ENCODE results near the gene GNL3. TPM values are rescaled to one million over a fixed set of nuclear protein-coding genes. Genes with fewer than 3 reads are reported as not detected.

GNL3 gene
- total and polyA plus RNA-seq, 12 donors: 23.5 to 229 (median 65.1) TPM

DNA sequence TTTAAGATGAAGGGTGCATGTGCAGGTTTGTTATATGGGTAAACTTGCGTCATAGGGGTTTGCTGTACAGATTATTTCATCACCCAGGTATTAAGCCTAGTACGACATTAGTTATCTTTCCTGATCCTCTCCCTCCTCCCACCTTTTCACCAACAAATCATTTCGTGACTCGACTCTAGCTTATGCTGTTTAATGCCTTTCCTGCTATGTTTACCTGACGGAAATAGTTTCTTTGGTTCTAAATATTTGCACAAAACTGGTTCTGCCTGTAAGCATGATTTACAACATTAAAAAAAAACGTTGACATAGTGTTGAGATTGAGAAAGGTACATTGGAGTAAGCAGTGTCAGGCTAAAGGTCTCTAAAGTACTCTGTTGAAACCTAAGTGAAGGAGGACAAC, 2.4 kb downstream of the GNL3 start:
- no peak for DNase-seq
- no peak overlapping the region for H3K4me3 ChIP-seq
- H3K9me3 ChIP-seq (replicated peaks in 1 of 3): no peaks in the 10 kb centered on the region
- WGBS, 4 donors: 70 to 77% (median 75%) methylated on average over 6 of the region's 6 CpGs
- no peaks in the 10 kb centered on the region for H3K27me3 ChIP-seq
- H3K36me3 ChIP-seq (replicated peaks in 1 of 2): peaks cover 0 to 63% of the 10 kb centered on the region in 2 donors
- H3K4me1 ChIP-seq (replicated peaks in 1 of 2): peaks cover 23 to 28% of the 10 kb centered on the region in 2 donors
- H3K27ac ChIP-seq: peak overlapping the region in 1 of 5 donors; percentile 15
- no peak for TF ChIP-seq POLR2A (IDR thresholded peaks at IDR 0.05)
- TF ChIP-seq, protein P1, sequence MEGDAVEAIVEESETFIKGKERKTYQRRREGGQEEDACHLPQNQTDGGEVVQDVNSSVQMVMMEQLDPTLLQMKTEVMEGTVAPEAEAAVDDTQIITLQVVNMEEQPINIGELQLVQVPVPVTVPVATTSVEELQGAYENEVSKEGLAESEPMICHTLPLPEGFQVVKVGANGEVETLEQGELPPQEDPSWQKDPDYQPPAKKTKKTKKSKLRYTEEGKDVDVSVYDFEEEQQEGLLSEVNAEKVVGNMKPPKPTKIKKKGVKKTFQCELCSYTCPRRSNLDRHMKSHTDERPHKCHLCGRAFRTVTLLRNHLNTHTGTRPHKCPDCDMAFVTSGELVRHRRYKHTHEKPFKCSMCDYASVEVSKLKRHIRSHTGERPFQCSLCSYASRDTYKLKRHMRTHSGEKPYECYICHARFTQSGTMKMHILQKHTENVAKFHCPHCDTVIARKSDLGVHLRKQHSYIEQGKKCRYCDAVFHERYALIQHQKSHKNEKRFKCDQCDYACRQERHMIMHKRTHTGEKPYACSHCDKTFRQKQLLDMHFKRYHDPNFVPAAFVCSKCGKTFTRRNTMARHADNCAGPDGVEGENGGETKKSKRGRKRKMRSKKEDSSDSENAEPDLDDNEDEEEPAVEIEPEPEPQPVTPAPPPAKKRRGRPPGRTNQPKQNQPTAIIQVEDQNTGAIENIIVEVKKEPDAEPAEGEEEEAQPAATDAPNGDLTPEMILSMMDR (IDR thresholded peaks at IDR 0.05): no peak
- intact Hi-C loops (cut with DNase I): loop anchor here in 1 of 2 donors (10.0 kb wide), 1 partner anchor 153 kb away; the partner anchor contains the start of genes NT5DC2 and UQCC5

DNA sequence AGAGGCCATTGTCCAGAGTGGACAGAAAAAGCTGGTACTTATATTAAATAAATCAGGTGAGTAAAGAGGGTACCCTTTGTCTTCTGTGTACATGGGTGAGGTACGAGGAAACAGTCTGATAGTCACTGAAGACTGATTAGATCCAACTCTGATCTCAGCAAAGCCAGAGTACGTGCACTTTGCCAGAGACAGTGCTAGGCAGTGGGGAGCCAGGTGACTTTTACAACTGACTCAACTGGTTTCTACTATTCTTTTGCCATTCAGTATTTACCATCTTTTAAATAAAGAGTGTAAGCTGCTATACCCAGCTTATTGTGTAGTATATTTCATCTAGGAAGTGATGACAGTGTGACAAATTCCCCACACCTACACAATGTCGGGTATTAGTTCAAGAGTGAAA, 3.3 kb downstream of the GNL3 start:
- WGBS, 4 donors: 80 to 93% (median 86%) methylated on average over 3 of the region's 3 CpGs
- DNase-seq: no peak
- intact Hi-C loops (cut with DNase I): loop anchor here in 1 of 2 donors (10.0 kb wide), 1 partner anchor 154 kb away; the partner anchor contains the start of genes NT5DC2 and UQCC5
- Histone ChIP-seq H3K4me1 (replicated peaks in 1 of 2) (peaks cover 15 to 19% of the 10 kb centered on the region in 2 donors), H3K27me3 (no peaks in the 10 kb centered on the region), H3K36me3 (replicated peaks in 1 of 2) (peaks cover 0 to 70% of the 10 kb centered on the region in 2 donors), H3K4me3 (no peak overlapping the region), H3K27ac (no peak overlapping the region), H3K9me3 (replicated peaks in 1 of 3) (no peaks in the 10 kb centered on the region)
- TF ChIP-seq POLR2A (IDR thresholded peaks at IDR 0.05): no peak
- TF ChIP-seq, protein P1 (IDR thresholded peaks at IDR 0.05): no peak

DNA sequence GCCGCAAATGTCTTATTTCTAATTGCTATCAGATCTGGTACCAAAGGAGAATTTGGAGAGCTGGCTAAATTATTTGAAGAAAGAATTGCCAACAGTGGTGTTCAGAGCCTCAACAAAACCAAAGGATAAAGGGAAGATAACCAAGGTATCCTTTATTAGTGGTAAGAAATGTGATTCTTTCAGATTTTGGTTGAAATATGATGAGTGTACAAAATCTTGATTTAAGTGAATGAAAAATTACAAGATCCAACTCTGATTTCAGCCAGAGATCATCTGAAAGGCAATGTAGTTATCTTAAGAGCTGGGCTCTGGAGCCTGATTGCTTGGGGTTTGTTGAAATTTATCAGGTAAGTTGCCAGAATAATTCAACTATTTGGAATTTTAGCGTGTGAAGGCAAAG, 4.7 kb downstream of the GNL3 start:
- 91 to 97% (median 93%) methylated on average over 2 of the region's 2 CpGs for WGBS, 4 donors
- DNase-seq: no peak
- peaks cover 0 to 84% of the 10 kb centered on the region in 2 donors for H3K36me3 ChIP-seq (replicated peaks in 1 of 2)

DNA sequence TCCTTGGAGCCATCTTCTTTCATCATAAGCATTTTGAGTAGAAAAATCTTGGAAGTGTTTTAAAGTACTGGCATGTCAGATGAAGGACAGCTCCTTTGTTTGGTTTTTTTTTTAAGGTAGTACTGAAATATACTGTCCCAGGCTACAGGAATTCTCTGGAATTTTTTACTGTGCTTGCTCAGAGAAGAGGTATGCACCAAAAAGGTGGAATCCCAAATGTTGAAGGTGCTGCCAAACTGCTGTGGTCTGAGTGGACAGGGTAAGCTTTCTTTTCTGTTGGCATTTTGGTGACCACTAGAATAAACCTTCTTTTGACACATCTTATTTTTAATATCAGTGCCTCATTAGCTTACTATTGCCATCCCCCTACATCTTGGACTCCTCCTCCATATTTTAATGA, 7.2 kb downstream of the GNL3 start:
- H3K4me3 ChIP-seq: no peak overlapping the region
- TF ChIP-seq, protein P1 (IDR thresholded peaks at IDR 0.05): no peak
- TF ChIP-seq POLR2A (IDR thresholded peaks at IDR 0.05): no peak
- H3K27ac ChIP-seq: no peak overlapping the region
- no peaks in the 10 kb centered on the region for H3K27me3 ChIP-seq
- no peaks in the 10 kb centered on the region for H3K4me1 ChIP-seq (replicated peaks in 1 of 2)
- peaks cover 0 to 99% of the 10 kb centered on the region in 2 donors for H3K36me3 ChIP-seq (replicated peaks in 1 of 2)
- no peak for DNase-seq
- no peaks in the 10 kb centered on the region for H3K9me3 ChIP-seq (replicated peaks in 1 of 3)
- intact Hi-C loops (cut with DNase I): loop anchor here in 1 of 2 donors (10.0 kb wide), 1 partner anchor 218 kb away; no protein-coding TSS in a partner anchor

More for the DNA sequence above, 4.7 kb downstream of the GNL3 start:
- no peaks in the 10 kb centered on the region for H3K27me3 ChIP-seq
- intact Hi-C loops (cut with DNase I): loop anchor here in 1 of 2 donors (10.0 kb wide), 1 partner anchor 216 kb away; no protein-coding TSS in a partner anchor
- TF ChIP-seq POLR2A (IDR thresholded peaks at IDR 0.05): no peak
- TF ChIP-seq, protein P1 (IDR thresholded peaks at IDR 0.05): no peak
- H3K4me3 ChIP-seq: no peak overlapping the region
- H3K9me3 ChIP-seq (replicated peaks in 1 of 3): no peaks in the 10 kb centered on the region
- H3K27ac ChIP-seq: no peak overlapping the region
- H3K4me1 ChIP-seq (replicated peaks in 1 of 2): peaks cover 8 to 11% of the 10 kb centered on the region in 2 donors

All from adrenal gland (tissue), 12 donors.